Upper lobe of left lung (tissue), 6 donors: ENCODE data around the gene PSMB2. TPM values are rescaled to one million over a fixed set of nuclear protein-coding genes. Genes with fewer than 3 reads are reported as not detected.

Experiments used
- ATAC-seq, 2 donors: fragments of 200-7000 bp; cut with Tn5 transposase; one replicate each; pipeline ENCODE4 v1.9.1; 2022; ENCODE audit warnings: mild to moderate bottlenecking in 2 of 2, moderate library complexity in 2 of 2; ENCODE audit not compliant: low FRiP score in 2 of 2
- DNase-seq, 2 donors: peaks; one replicate each; pipeline ENCODE4 v3.0.0-alpha.2; 2019 to 2020
- H3K27ac ChIP-seq, 4 donors: fragments of 200-600 bp; sonication (generic); one replicate each; pipeline ENCODE4 v1.5.1; 2016 to 2019
- H3K27me3 ChIP-seq, 4 donors: fragments of 200-600 bp; sonication (generic); one replicate each; pipeline ENCODE4 v1.5.1; 2017 to 2019
- H3K36me3 ChIP-seq, 4 donors: fragments of 200-600 bp; sonication (generic); one replicate each; pipeline ENCODE4 v1.5.1; 2016 to 2019
- H3K4me1 ChIP-seq, 4 donors: fragments of 200-600 bp; sonication (generic); one replicate each; pipeline ENCODE4 v1.5.1; 2018 to 2019
- H3K4me3 ChIP-seq, 4 donors: fragments of 200-600 bp; sonication (generic); one replicate each; pipeline ENCODE4 v1.5.1; 2017 to 2019; ENCODE audit warnings: mild to moderate bottlenecking in 2 of 4, moderate library complexity in 1 of 4
- H3K9me3 ChIP-seq, 4 donors: fragments of 200-600 bp; sonication (generic); one replicate each; pipeline ENCODE4 v1.5.1; 2018 to 2019
- CTCF ChIP-seq, 6 experiments: fragments of 450-650 bp in 4 of 6; fragments of 200-600 bp in 2 of 6; sonication (generic) in 2 of 6; IDR thresholded peaks; one replicate each; pipeline ENCODE4 v1.5.1; 2016 to 2019; ENCODE audit warnings: antibody characterized with exemption in 6 of 6
- EP300 ChIP-seq, 4 donors: sonication (generic); formaldehyde crosslinking; IDR thresholded peaks; one replicate each; pipeline ENCODE4 v1.5.1; 2017; ENCODE audit warnings: antibody characterized with exemption in 4 of 4, control low read depth in 2 of 4
- POLR2A ChIP-seq, 4 donors: fragments of 450-650 bp; IDR thresholded peaks; one replicate each; pipeline ENCODE4 v1.5.1; 2016 to 2017; ENCODE audit warnings: antibody characterized with exemption in 4 of 4, mild to moderate bottlenecking in 2 of 4
- POLR2AphosphoS5 ChIP-seq, 2 donors: sonication (generic); formaldehyde crosslinking; IDR thresholded peaks; one replicate each; pipeline ENCODE4 v1.5.1; 2017; ENCODE audit warnings: antibody characterized with exemption in 2 of 2
- WGBS, 2 donors: methylation state at CpG; one replicate each; pipeline ENCODE4 v1.1.5; 2017 to 2018; 5-methylcytosine and 5-hydroxymethylcytosine counted together
- total RNA-seq, 6 donors: library from RNA; depleted of rRNA in 4 of 6; stranded (reverse); fragments of >200 nt in 4 of 6; gene quantifications; one replicate each; pipeline versions ENCODE4 v1.1.0 to v1.2.1, GENCODE V29; 2016 to 2021
- donor health status: DM: no; HTN: no; CAD: no; lungs with moderate emphysema.
- donor health status: DM: no; HTN: yes; CAD: no; lungs with severe emphysema.

Gene PSMB2
- total RNA-seq, 6 donors from 2014 or later = 17.8 to 45.6 (median 38.7) TPM

GRCh38 chr1:35675773-35676172, 34.4 kb upstream of the PSMB2 start:
- Histone ChIP-seq H3K36me3 (no peaks in the 10 kb centered on the region), H3K4me3 (no peak overlapping the region), H3K4me1 (no peaks in the 10 kb centered on the region), H3K9me3 (no peaks in the 10 kb centered on the region), H3K27ac (no peak overlapping the region), H3K27me3 (no peaks in the 10 kb centered on the region)
- TF ChIP-seq POLR2A (IDR thresholded peaks at IDR 0.05) = no peak
- no peak for TF ChIP-seq CTCF (IDR thresholded peaks at IDR 0.05)
- TF ChIP-seq POLR2AphosphoS5 (IDR thresholded peaks at IDR 0.05) = no peak
- TF ChIP-seq EP300 (IDR thresholded peaks at IDR 0.05) = no peak
- ATAC-seq = no peak
- DNase-seq = no peak
- WGBS, 2 donors = 94 to 100% methylated on average over 1 of the region's 1 CpG

GRCh38 chr1:35674111-35674510, 32.8 kb upstream of the PSMB2 start:
- TF ChIP-seq CTCF (IDR thresholded peaks at IDR 0.05) = no peak
- Histone ChIP-seq H3K9me3 (no peaks in the 10 kb centered on the region), H3K4me3 (no peak overlapping the region), H3K27me3 (no peaks in the 10 kb centered on the region), H3K36me3 (no peaks in the 10 kb centered on the region), H3K4me1 (no peaks in the 10 kb centered on the region), H3K27ac (no peak overlapping the region)
- DNase-seq = no peak
- ATAC-seq = no peak
- 86 to 88% methylated on average over 5 of the region's 5 CpGs for WGBS, 2 donors

GRCh38 chr1:35672116-35672515, 30.8 kb upstream of the PSMB2 start:
- H3K36me3 ChIP-seq = no peaks in the 10 kb centered on the region
- 80 to 84% methylated on average over 6 of the region's 6 CpGs for WGBS, 2 donors
- DNase-seq (no peak), ATAC-seq (no peak)
- H3K4me3 ChIP-seq = no peak overlapping the region
- no peak overlapping the region for H3K27ac ChIP-seq
- TF ChIP-seq EP300 (IDR thresholded peaks at IDR 0.05) (no peak), POLR2A (IDR thresholded peaks at IDR 0.05) (no peak)
- H3K27me3 ChIP-seq = peaks cover 0 to under 1% (median 0%) of the 10 kb centered on the region in 4 donors
- H3K4me1 ChIP-seq = no peaks in the 10 kb centered on the region
- no peaks in the 10 kb centered on the region for H3K9me3 ChIP-seq

GRCh38 chr1:35668506-35668905, 27.2 kb upstream of the PSMB2 start:
- DNase-seq = no peak
- 69 to 82% methylated on average over 5 of the region's 5 CpGs for WGBS, 2 donors
- no peak overlapping the region for H3K4me3 ChIP-seq
- no peaks in the 10 kb centered on the region for H3K9me3 ChIP-seq
- H3K27ac ChIP-seq = no peak overlapping the region
- no peaks in the 10 kb centered on the region for H3K36me3 ChIP-seq
- no peak for ATAC-seq
- peaks cover 0 to 3% (median 0%) of the 10 kb centered on the region in 4 donors for H3K27me3 ChIP-seq
- H3K4me1 ChIP-seq = no peaks in the 10 kb centered on the region
- TF ChIP-seq POLR2AphosphoS5 (IDR thresholded peaks at IDR 0.05) (no peak), CTCF (IDR thresholded peaks at IDR 0.05) (no peak), EP300 (IDR thresholded peaks at IDR 0.05) (no peak), POLR2A (IDR thresholded peaks at IDR 0.05) (no peak)

- H3K27me3 ChIP-seq = peaks cover 0 to 3% (median 0%) of the 10 kb centered on the region in 4 donors
- no peak for DNase-seq
- no peaks in the 10 kb centered on the region for H3K4me1 ChIP-seq
- no peak for ATAC-seq
- H3K9me3 ChIP-seq = no peaks in the 10 kb centered on the region
- no peak overlapping the region for H3K4me3 ChIP-seq
- no peak overlapping the region for H3K27ac ChIP-seq
- TF ChIP-seq EP300 (IDR thresholded peaks at IDR 0.05) (no peak), POLR2A (IDR thresholded peaks at IDR 0.05) (no peak), POLR2AphosphoS5 (IDR thresholded peaks at IDR 0.05) (no peak), CTCF (IDR thresholded peaks at IDR 0.05) (no peak)
- H3K36me3 ChIP-seq = no peaks in the 10 kb centered on the region
- 25 to 30% methylated on average over 1 of the region's 1 CpG for WGBS, 2 donors
Observed at GRCh38 chr1:35666916-35667315, 25.6 kb upstream of the PSMB2 start.
